Measurements from ENCODE around the gene PRKAG2. TPM values are rescaled to one million over a fixed set of nuclear protein-coding genes. Genes with fewer than 3 reads are reported as not detected.
"Not testable (repeated sequence)": the region's sequence is repeated elsewhere in the genome, so short reads cannot be mapped to it uniquely, and the experiment has no call there.

PRKAG2 gene
- total RNA-seq, 1 donor from 2014 or later = 18.5 TPM

GRCh38 chr7:151888079-151889067 lies 11.5 kb upstream of the PRKAG2 start:
- H3K27me3 Mint-ChIP-seq (ENCODE audit: insufficient read depth) = peaks cover 8% of the 10 kb centered on the region
- H3K9me3 Mint-ChIP-seq = no peaks in the 10 kb centered on the region
- no peaks in the 10 kb centered on the region for H3K4me1 Mint-ChIP-seq (ENCODE audit: low read depth)
- DNase-seq (ENCODE audit: low spot score) = no peak
- no peak overlapping the region for H3K27ac Mint-ChIP-seq
- intact Hi-C loops (cut with micrococcal nuclease) = no loop called here
- H3K36me3 Mint-ChIP-seq (ENCODE audit: low read depth) = no peaks in the 10 kb centered on the region
- H3K4me3 Mint-ChIP-seq = no peak overlapping the region

GRCh38 chr7:151886783-151887182 lies 9.9 kb upstream of the PRKAG2 start:
- no peaks in the 10 kb centered on the region for H3K36me3 Mint-ChIP-seq (ENCODE audit: low read depth)
- H3K27me3 Mint-ChIP-seq (ENCODE audit: insufficient read depth) = peaks cover 18% of the 10 kb centered on the region
- no peaks in the 10 kb centered on the region for H3K4me1 Mint-ChIP-seq (ENCODE audit: low read depth)
- intact Hi-C loops (cut with micrococcal nuclease) = no loop called here
- no peak overlapping the region for H3K27ac Mint-ChIP-seq
- no peak overlapping the region for H3K4me3 Mint-ChIP-seq
- H3K9me3 Mint-ChIP-seq = no peaks in the 10 kb centered on the region
- no peak for DNase-seq (ENCODE audit: low spot score)

- Mint-ChIP-seq H3K27ac (no peak overlapping the region), H3K27me3 (ENCODE audit: insufficient read depth) (peaks cover 18% of the 10 kb centered on the region), H3K9me3 (no peaks in the 10 kb centered on the region), H3K36me3 (ENCODE audit: low read depth) (no peaks in the 10 kb centered on the region), H3K4me3 (no peak overlapping the region), H3K4me1 (ENCODE audit: low read depth) (no peaks in the 10 kb centered on the region)
- no peak for DNase-seq (ENCODE audit: low spot score)
- intact Hi-C loops (cut with micrococcal nuclease) = no loop called here
These were observed 8.3 kb upstream of the PRKAG2 start for GRCh38 chr7:151885202-151885580.

DNA sequence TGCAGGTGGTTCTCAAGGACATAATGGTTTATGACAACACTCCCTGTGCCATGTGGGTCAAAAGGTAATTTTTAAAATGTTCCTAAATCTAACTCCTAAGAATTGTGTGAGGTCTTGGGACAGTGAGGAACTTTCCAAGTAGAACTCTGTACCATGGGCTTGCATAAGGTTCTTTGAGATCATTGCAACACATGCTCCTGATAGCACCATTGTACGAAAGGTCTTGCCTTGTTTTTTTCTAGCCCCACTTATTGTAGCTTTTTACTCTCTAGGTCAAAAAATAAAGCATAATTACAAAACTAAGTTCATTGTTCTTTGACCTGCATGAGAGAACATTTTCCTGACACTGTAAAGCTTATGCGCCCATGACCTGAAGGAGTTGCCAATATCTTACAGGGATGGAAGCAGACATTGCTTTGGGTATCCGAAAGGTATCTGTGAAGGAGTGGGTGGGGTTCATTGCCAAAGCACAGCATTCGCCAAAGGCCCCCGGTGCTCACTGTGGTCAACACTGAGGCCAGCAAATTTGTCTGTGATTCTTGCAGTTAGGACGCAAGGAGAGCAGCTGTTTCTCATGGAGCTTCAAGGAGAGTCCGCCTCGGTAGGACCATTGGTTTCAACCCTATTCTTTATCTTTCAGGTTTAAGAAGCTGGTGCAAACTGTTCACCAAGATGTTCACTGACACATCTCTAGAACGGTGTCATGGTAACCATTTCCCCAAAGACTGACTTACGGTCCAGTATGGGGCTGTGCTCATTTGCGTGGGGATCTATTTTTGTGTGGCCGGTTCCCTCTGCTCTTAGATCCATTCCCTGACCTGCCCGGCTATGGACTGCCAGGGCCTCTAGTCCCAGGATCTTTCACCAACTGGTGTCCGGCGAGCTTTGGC lies 7.6 kb upstream of the PRKAG2 start:
- H3K27ac Mint-ChIP-seq = no peak overlapping the region
- H3K36me3 Mint-ChIP-seq (ENCODE audit: low read depth) = no peaks in the 10 kb centered on the region
- DNase-seq (ENCODE audit: low spot score) = no peak

DNA sequence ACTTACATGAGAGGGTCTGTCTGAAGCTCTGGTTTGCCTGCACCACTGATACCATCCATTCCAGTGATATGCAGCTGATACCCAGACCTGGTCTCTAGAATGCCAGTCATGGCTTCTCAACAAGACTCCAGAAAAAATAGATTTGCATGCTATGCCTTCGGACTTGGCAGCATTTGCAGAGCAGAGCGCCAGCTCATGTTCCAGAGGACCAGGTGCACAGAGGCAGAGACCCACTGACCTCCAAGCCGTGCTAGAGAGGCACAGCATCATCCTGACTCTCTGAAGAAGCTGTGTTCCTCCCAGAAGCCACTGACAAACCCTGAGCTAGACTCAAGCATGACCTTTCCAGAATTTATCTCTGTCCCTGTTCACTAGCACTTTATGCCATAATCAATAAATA lies 6.9 kb upstream of the PRKAG2 start:
- intact Hi-C loops (cut with micrococcal nuclease) = no loop called here
- Mint-ChIP-seq H3K4me3 (no peak overlapping the region), H3K9me3 (no peaks in the 10 kb centered on the region), H3K4me1 (ENCODE audit: low read depth) (no peaks in the 10 kb centered on the region), H3K36me3 (ENCODE audit: low read depth) (no peaks in the 10 kb centered on the region), H3K27me3 (ENCODE audit: insufficient read depth) (peaks cover 22% of the 10 kb centered on the region), H3K27ac (no peak overlapping the region)
- DNase-seq (ENCODE audit: low spot score) = no peak

More for the DNA sequence above, 7.6 kb upstream of the PRKAG2 start:
- H3K4me3 Mint-ChIP-seq = no peak overlapping the region
- intact Hi-C loops (cut with micrococcal nuclease) = no loop called here
- H3K27me3 Mint-ChIP-seq (ENCODE audit: insufficient read depth) = peaks cover 18% of the 10 kb centered on the region
- no peaks in the 10 kb centered on the region for H3K9me3 Mint-ChIP-seq
- H3K4me1 Mint-ChIP-seq (ENCODE audit: low read depth) = no peaks in the 10 kb centered on the region

- Mint-ChIP-seq H3K36me3 (ENCODE audit: low read depth) (no peaks in the 10 kb centered on the region), H3K9me3 (no peaks in the 10 kb centered on the region), H3K27me3 (ENCODE audit: insufficient read depth) (peaks cover 30% of the 10 kb centered on the region), H3K4me1 (ENCODE audit: low read depth) (no peaks in the 10 kb centered on the region), H3K27ac (no peak overlapping the region), H3K4me3 (no peak overlapping the region)
- no peak for DNase-seq (ENCODE audit: low spot score)
- intact Hi-C loops (cut with micrococcal nuclease) = no loop called here
These were observed 5.8 kb upstream of the PRKAG2 start for GRCh38 chr7:151882734-151883133.

DNA sequence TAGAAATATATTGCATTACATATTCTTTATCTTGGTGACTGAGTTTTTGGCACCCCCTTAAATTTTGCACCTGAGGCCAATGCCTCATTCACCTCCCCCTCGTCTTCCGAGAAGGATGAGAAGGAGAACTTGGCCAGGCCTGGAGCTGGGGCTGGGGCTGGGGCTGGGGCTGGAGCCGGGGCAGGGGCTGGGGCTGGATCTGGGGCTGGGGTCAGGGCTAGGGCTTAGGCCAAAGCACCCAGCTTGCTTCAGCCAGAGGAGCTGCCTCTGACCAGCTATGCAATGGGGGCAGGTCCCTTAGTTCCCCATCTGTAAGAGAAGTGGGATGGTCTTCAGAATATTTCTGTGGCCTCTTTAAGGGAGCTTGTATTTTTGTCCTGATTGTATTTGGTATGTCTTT lies 3.8 kb upstream of the PRKAG2 start:
- no peaks in the 10 kb centered on the region for H3K9me3 Mint-ChIP-seq
- H3K4me3 Mint-ChIP-seq = no peak overlapping the region
- H3K36me3 Mint-ChIP-seq (ENCODE audit: low read depth) = no peaks in the 10 kb centered on the region
- no peak for DNase-seq (ENCODE audit: low spot score)
- intact Hi-C loops (cut with micrococcal nuclease) = no loop called here
- H3K27me3 Mint-ChIP-seq (ENCODE audit: insufficient read depth) = peaks cover 36% of the 10 kb centered on the region
- peaks cover 6% of the 10 kb centered on the region for H3K4me1 Mint-ChIP-seq (ENCODE audit: low read depth)
- H3K27ac Mint-ChIP-seq = no peak overlapping the region

- DNase-seq (ENCODE audit: low spot score) = no peak
- Mint-ChIP-seq H3K9me3 (no peaks in the 10 kb centered on the region), H3K36me3 (ENCODE audit: low read depth) (no peaks in the 10 kb centered on the region), H3K27me3 (ENCODE audit: insufficient read depth) (peaks cover 44% of the 10 kb centered on the region), H3K27ac (no peak overlapping the region), H3K4me3 (peak overlapping the region; percentile 53), H3K4me1 (ENCODE audit: low read depth) (peaks cover 6% of the 10 kb centered on the region)
- intact Hi-C loops (cut with micrococcal nuclease) = loop anchor here (2.0 to 5.0 kb wide), 3 partner anchors 95 to 799 kb away; partner anchors contain the start of gene XRCC2
These were observed 1.3 kb upstream of the PRKAG2 start for GRCh38 chr7:151877911-151878835.

GRCh38 chr7:151875942-151876898 lies 695 bp downstream of the PRKAG2 start:
- Mint-ChIP-seq H3K4me1 (ENCODE audit: low read depth) (peaks cover 6% of the 10 kb centered on the region), H3K27me3 (ENCODE audit: insufficient read depth) (peaks cover 35% of the 10 kb centered on the region), H3K9me3 (no peaks in the 10 kb centered on the region), H3K36me3 (ENCODE audit: low read depth) (no peaks in the 10 kb centered on the region), H3K27ac (peak overlapping the region; percentile 71), H3K4me3 (peak overlapping the region; percentile 94)
- intact Hi-C loops (cut with micrococcal nuclease) = loop anchor here (1.0 to 5.0 kb wide), 5 partner anchors 60 to 801 kb away; partner anchors contain the start of genes GALNT11 and XRCC2
- peak; percentile 35 for DNase-seq (ENCODE audit: low spot score)

GRCh38 chr7:151874479-151874878 lies 2.4 kb downstream of the PRKAG2 start:
- Mint-ChIP-seq H3K27me3 (ENCODE audit: insufficient read depth) (peaks cover 35% of the 10 kb centered on the region), H3K4me3 (peak overlapping the region; percentile 30)
- DNase-seq (ENCODE audit: low spot score); intact Hi-C loops (cut with micrococcal nuclease); H3K27ac Mint-ChIP-seq; H3K9me3 Mint-ChIP-seq; H3K4me1 Mint-ChIP-seq (ENCODE audit: low read depth); H3K36me3 Mint-ChIP-seq (ENCODE audit: low read depth): not testable (repeated sequence)

GRCh38 chr7:151873402-151873965 lies 3.4 kb downstream of the PRKAG2 start:
- Mint-ChIP-seq H3K36me3 (ENCODE audit: low read depth) (no peaks in the 10 kb centered on the region), H3K27ac (no peak overlapping the region), H3K27me3 (ENCODE audit: insufficient read depth) (peaks cover 28% of the 10 kb centered on the region), H3K4me1 (ENCODE audit: low read depth) (peaks cover 6% of the 10 kb centered on the region), H3K9me3 (no peaks in the 10 kb centered on the region), H3K4me3 (no peak overlapping the region)
- DNase-seq (ENCODE audit: low spot score) = no peak
- intact Hi-C loops (cut with micrococcal nuclease) = no loop called here
